RWPE2 (cell line): ENCODE data around the gene STAC3.

ENCODE experiments used
- ATAC-seq: fragments of 200-7000 bp; cut with Tn5 transposase; 3 replicates; pipeline ENCODE4 v1.9.1; 2021; ENCODE audit warnings: low read depth
- DNase-seq: peaks from one replicate; pipeline ENCODE4 v3.0.0-alpha.2; 2020; ENCODE audit warnings: low spot score
- H3K27ac ChIP-seq: fragments of 450-650 bp; 2 replicates; pipeline ENCODE4 v1.5.1; 2017; ENCODE audit warnings: mild to moderate bottlenecking; ENCODE audit not compliant: poor library complexity, severe bottlenecking
- H3K27me3 ChIP-seq: fragments of 250-450 bp; sonication (Bioruptor Pico); 2 replicates; pipeline ENCODE4 v1.5.1; 2021; ENCODE audit warnings: mild to moderate bottlenecking, moderate library complexity; ENCODE audit not compliant: insufficient read depth, poor library complexity, severe bottlenecking
- H3K36me3 ChIP-seq: fragments of 250-450 bp; sonication (Bioruptor Pico); 2 replicates; pipeline ENCODE4 v1.5.1; 2020; ENCODE audit warnings: low read depth, mild to moderate bottlenecking, moderate library complexity
- H3K4me1 ChIP-seq: fragments of 250-450 bp; sonication (Bioruptor Pico); 2 replicates; pipeline ENCODE4 v1.5.1; 2021; ENCODE audit warnings: mild to moderate bottlenecking, moderate library complexity; ENCODE audit not compliant: insufficient read depth, poor library complexity, severe bottlenecking
- H3K4me3 ChIP-seq: fragments of 250-450 bp; sonication (Bioruptor Pico); 2 replicates; pipeline ENCODE4 v1.5.1; 2021; ENCODE audit warnings: mild to moderate bottlenecking, moderate library complexity; ENCODE audit not compliant: severe bottlenecking
- H3K9me3 ChIP-seq: fragments of 250-450 bp; sonication (Bioruptor Pico); 2 replicates; pipeline ENCODE4 v1.5.1; 2021; ENCODE audit warnings: mild to moderate bottlenecking, moderate library complexity; ENCODE audit not compliant: severe bottlenecking
- CTCF ChIP-seq: fragments of 450-650 bp; IDR thresholded peaks from one replicate; pipeline ENCODE4 v1.5.1; 2017; ENCODE audit warnings: mild to moderate bottlenecking, moderate library complexity; ENCODE audit not compliant: poor library complexity, severe bottlenecking

Gene STAC3

DNA sequence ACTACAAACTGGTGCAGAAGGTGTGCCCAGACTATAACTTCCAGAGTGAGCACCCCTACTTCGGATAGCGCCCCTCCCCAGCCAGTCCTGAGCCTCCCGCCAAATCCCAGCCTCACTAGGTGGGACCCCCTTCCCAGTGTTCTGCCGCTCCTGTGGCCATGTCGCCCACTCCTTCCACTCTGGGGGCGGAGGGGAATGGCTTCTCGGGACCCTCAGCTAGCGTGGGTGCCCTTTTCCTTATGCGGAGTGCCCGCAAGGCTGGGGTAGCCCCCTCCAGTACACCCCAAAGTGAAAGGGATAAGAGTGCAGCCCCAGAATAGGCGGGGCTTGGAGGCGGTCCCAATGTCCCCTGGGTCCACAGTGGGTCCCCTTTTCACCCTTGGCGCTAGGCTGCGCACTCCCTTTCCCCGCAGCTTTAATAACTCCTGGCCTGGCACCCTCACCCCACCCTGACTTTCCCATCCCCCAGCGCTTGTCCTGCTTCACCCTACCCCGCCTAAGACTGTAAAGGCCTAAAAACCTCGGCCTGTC, 25.2 kb downstream of the STAC3 start:
- H3K27me3 ChIP-seq, result peaks cover 13% of the 10 kb centered on the region
- ATAC-seq (no peak), DNase-seq (no peak)
- H3K4me1 ChIP-seq, result no peaks in the 10 kb centered on the region
- no peak overlapping the region for H3K4me3 ChIP-seq
- peaks cover 7% of the 10 kb centered on the region for H3K36me3 ChIP-seq
- TF ChIP-seq CTCF, result no peak
- no peaks in the 10 kb centered on the region for H3K9me3 ChIP-seq
- H3K27ac ChIP-seq, result no peak overlapping the region

- H3K4me3 ChIP-seq, result no peak overlapping the region
- ATAC-seq, result no peak
- peaks cover 1% of the 10 kb centered on the region for H3K36me3 ChIP-seq
- no peak overlapping the region for H3K27ac ChIP-seq
- no peaks in the 10 kb centered on the region for H3K9me3 ChIP-seq
- TF ChIP-seq CTCF, result peak; percentile 50
- no peaks in the 10 kb centered on the region for H3K4me1 ChIP-seq
- no peak for DNase-seq
- peaks cover 19% of the 10 kb centered on the region for H3K27me3 ChIP-seq
These were observed 25.9 kb downstream of the STAC3 start for GRCh38 chr12:57224973-57225679.

- Histone ChIP-seq H3K36me3 (no peaks in the 10 kb centered on the region), H3K4me1 (no peaks in the 10 kb centered on the region), H3K4me3 (no peak overlapping the region), H3K9me3 (no peaks in the 10 kb centered on the region), H3K27me3 (peaks cover 26% of the 10 kb centered on the region), H3K27ac (no peak overlapping the region)
- TF ChIP-seq CTCF, result no peak
- DNase-seq (no peak), ATAC-seq (no peak)
These were observed 26.6 kb downstream of the STAC3 start for GRCh38 chr12:57224278-57224972.

DNA sequence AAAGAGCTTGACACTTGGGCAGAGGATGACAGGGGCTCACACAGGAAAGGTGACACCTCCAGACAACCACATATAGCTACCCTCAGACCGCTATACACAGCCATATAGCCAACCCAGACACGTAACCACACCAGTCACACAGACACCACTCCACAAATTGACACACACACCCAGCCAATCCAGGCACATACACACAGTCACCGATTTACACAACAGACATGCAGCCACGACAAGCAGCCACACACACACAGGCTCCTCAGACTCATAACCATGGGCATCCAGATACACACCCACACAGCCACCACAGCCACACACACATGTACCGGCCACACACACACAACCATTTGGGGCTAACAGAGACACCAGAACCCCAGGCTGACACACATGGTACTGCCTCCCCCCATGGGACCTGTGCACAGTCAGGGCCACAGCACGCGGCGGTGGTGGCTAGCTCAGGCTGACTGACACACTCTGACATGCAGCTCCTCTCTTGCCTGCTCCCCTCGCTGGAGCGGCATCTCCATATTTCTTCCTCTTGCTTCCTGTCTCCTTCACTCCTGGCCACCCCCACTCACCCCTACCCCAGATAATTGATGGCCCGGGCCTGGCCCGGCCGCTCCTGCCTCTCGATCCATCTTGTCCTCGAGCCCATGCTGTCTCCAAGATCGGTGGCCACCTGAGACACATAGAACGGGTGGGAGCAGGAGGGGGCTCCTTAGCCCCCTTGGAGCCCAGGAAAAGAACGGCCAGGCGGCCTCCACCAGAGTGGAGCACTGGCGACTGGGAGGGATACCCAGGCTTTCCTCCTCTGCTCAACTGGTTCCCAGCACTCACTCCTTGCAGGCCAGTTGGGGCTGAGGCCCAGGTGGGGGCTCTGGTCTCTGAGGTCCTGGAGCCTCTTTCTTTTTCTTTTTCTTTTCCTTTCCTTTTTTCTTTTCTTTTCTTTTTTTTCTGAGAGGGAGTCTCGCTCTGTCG, 27.5 kb downstream of the STAC3 start:
- DNase-seq (no peak), ATAC-seq (no peak)
- no peak for TF ChIP-seq CTCF
- Histone ChIP-seq H3K4me1 (no peaks in the 10 kb centered on the region), H3K4me3 (no peak overlapping the region), H3K27me3 (peaks cover 35% of the 10 kb centered on the region), H3K27ac (no peak overlapping the region), H3K36me3 (no peaks in the 10 kb centered on the region), H3K9me3 (no peaks in the 10 kb centered on the region)
